GM13976 (cell line): Measurements from ENCODE around the gene FAM234B.

Experiments used
- DNase-seq: peaks from one replicate; pipeline ENCODE4 v3.0.0; 2012; ENCODE audit warnings: low spot score
- in situ Hi-C: fragments of 300-500 bp; cut with MboI; formaldehyde crosslinking; loops from one replicate; pipeline ENCODE4 v1.12.0; 2022; ENCODE audit warnings: low sequenced_read_pairs, mixed read lengths, inconsistent platforms; ENCODE audit not compliant: unreplicated experiment
- TF ChIP-seq, protein P1 (sequence below): IDR thresholded peaks from 2 replicates; pipeline ENCODE4 v1.5.1; 2012; ENCODE audit warnings: borderline replicate concordance, mild to moderate bottlenecking; ENCODE audit not compliant: insufficient read depth; ENCODE audit errors: extremely low read depth, missing control alignments, control extremely low read depth

The FAM234B gene

DNA sequence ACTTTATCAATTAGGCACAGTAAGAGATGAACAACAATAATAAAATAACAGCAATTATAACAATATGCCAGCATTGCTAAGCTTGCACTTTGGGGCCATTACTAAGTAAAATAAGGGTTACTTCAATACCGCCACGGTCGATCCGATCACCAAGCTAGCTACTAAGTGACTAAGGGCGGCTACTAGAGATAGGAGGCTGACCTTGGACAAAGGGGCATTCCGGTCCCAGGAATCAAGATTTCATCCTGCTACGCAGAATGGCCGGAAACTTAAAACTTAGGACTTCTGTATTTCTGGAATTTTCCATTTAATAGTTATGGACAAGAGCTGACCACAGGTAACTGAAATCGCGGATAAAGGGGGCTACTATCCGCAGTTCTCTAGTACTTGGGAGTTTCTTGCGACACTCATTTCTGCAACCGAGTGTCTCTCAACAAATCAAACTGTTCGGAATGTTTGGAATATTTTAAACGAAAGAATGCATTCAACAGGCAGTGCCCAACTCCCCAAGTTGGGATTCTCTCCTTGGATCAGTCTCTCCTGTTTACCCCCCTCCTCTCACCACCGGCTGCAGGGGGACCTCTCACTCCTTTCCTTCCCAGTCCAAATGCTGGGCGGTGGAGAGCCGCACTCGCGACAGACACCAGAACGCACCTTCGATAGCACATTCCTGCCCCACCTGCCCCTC lies 44.8 kb upstream of the FAM234B start:
- in situ Hi-C loops = no loop called here
- no peak for DNase-seq
- TF ChIP-seq, protein P1, sequence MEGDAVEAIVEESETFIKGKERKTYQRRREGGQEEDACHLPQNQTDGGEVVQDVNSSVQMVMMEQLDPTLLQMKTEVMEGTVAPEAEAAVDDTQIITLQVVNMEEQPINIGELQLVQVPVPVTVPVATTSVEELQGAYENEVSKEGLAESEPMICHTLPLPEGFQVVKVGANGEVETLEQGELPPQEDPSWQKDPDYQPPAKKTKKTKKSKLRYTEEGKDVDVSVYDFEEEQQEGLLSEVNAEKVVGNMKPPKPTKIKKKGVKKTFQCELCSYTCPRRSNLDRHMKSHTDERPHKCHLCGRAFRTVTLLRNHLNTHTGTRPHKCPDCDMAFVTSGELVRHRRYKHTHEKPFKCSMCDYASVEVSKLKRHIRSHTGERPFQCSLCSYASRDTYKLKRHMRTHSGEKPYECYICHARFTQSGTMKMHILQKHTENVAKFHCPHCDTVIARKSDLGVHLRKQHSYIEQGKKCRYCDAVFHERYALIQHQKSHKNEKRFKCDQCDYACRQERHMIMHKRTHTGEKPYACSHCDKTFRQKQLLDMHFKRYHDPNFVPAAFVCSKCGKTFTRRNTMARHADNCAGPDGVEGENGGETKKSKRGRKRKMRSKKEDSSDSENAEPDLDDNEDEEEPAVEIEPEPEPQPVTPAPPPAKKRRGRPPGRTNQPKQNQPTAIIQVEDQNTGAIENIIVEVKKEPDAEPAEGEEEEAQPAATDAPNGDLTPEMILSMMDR = no peak

DNA sequence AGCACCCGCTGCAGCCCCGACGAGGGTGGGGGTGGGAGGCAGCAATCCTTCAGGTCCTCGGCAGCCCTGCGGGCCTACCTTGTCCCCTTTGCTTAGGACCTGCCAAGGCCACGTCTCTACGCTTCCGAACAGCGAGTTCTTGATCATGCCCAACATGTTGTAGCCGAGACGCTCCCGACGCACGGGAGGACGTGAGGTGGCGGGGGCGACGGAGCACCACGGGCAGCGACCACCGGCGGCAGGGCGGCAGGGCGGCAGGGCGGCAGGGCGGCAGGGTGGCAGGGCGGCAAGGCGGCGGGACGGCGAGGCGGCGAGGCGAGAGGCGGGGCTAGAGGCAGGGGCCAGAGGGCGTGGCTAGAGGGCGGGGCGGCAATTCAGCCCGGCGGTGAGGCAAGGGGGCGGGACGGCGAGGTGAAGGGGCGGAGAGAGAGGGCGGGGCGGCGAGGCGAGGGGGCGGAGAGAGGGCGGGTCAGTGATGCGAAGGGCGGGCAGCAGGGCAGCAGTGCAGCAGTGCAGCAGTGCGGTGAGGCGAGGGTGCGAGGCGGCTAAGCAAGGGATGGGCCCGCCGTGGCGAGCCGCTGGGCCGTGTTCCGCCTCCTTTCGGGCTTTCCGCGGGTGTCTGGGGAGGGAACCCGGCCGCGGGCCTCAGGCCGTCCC lies 44.1 kb upstream of the FAM234B start, which contains the start of gene HEBP1:
Gene HEBP1 (minus strand): TSS at position 307 of the 657 bp plus-strand sequence. CDS start 151 bp downstream, at position 156.
- in situ Hi-C loops = no loop called here
- DNase-seq = peak; percentile 99
- TF ChIP-seq, protein P1 = no peak

DNA sequence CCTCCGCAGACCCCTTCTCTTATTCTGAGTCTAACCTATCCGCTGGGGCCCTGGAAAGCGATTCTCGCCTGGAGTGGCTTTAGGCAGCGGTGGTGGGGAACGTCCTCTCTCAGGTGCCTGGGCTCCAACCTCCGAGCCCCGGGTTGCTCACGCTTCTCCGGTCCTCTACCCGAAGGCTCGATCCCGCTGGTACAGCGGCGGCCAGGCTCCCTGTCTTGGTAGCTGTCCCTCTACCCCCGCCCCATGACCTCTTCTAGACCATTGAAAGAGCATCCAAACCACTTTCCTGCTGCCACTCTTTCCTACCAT lies 43.6 kb upstream of the FAM234B start:
- DNase-seq = peak; percentile 55
- TF ChIP-seq, protein P1 = no peak
- in situ Hi-C loops = no loop called here

DNA sequence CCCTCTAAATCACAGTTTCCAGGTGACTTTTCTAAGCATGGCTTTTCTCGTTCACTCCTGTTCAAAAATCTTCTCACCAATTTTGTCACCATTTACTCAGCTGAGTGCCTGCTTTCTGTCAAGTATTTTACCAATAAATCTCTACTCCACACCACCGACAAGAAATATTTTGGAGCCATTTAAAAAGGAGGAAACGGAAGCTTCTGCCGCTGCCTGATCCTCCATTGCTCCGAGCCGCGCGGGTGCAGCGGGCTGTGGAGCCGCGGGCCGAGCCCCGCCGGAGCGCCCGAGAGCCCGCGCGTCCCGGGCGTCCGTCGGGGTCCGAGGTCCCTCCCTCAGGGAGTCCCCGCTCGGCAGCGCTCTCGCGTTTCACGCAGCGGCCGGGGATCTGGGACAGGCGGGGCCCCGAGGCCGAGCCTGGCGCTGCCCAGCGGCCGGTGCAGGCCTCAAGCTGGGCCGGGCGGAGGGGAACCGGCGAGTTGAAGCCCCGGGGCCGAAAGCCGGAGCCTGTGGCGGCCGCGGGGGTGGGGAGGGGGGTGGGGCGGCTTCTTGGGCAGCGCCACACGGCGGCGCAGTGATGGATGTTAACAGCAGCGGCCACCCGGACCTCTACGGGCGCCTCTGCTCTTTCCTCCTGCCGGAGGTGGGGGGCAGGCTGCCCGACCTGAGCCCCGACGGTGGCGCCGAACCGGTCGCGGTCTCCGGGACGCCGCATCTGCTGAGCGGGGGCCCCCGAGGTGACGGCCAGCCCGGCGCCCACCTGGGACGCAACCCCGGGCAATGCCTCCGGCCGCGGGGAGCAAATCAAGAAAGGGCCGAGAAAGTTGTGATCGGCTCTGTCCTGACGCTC lies 43.0 kb upstream of the FAM234B start:
- in situ Hi-C loops = no loop called here
- TF ChIP-seq, protein P1 = no peak
- peak; percentile 77 for DNase-seq

DNA sequence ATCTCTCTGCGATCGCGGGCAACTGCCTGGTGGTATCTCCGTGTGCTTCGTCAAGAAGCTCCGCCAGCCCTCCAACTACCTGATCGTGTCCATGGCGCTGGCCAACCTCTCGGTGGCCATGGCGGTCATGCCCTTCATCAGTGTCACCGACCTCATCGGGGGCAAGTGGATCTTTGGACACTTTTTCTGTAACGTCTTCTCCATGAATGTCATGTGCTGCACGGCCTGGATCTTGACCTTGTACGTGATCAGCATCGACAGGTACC lies 42.5 kb upstream of the FAM234B start:
- DNase-seq = no peak
- TF ChIP-seq, protein P1 = no peak
- in situ Hi-C loops = no loop called here

DNA sequence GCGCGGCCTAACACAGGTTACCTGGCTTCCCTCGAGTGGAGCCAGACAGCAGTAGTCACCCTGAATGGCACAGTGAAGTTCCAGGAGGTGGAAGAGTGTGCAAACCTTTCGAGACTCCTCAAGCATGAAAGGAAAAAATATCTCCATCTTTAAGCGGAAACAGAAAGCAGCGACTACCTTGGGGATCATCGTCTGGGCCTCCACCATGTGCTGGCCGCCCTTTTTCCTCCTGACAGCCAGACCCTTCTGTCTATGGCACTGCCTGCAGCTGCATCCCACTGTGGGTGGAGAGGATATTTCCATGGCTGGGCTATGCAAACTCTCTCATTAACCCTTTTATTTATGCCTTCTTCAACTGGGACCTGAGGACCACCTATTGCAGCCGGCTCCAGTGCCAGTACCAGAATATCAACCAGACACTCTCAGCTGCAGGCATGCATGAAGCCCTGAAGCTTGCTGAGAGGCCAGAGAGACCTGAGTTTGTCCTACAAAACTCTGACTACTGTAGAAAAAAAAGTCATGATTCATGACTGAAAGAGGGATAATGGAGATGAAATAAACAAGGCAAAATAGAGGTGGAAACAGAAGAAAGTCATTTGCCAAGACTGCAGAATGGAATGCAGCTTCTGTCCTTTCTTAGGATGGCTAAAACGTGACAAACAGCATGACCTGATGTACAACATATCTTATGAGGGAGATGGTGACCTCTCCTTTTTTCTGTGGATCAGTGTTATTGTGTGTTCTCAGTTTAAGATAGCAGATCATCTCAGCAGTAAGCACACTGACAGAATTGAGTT lies 41.7 kb upstream of the FAM234B start:
- DNase-seq = no peak
- in situ Hi-C loops = no loop called here
- TF ChIP-seq, protein P1 = no peak
